ENCODE data around the gene LIPC.

GRCh38 chr15:58406811-58407210 lies 25.0 kb upstream of the LIPC start:
- TF ChIP-seq CTCF (IDR thresholded peaks at IDR 0.05), result no peak
- no peak for TF ChIP-seq ZFX (IDR thresholded peaks at IDR 0.05; ENCODE audit: borderline replicate concordance)
